ENCODE measurements around the gene PAK2.
"Not testable (repeated sequence)": the region's sequence is repeated elsewhere in the genome, so short reads cannot be mapped to it uniquely, and the experiment has no call there.

PAK2 gene

GRCh38 chr3:196812853-196813252, 73.2 kb downstream of the PAK2 start:
- DNase-seq (ENCODE audit: low read depth, low spot score), result no peak
- no peak for TF ChIP-seq CTCF (IDR thresholded peaks at IDR 0.05; ENCODE audit: low read depth, low read length)
- in situ Hi-C loops (cut with HindIII; ENCODE audit: low sequenced_read_pairs), result no loop called here

GRCh38 chr3:196813903-196814302, 74.2 kb downstream of the PAK2 start:
- no peak for DNase-seq (ENCODE audit: low read depth, low spot score)
- no peak for TF ChIP-seq CTCF (IDR thresholded peaks at IDR 0.05; ENCODE audit: low read depth, low read length)
- no peak overlapping the region for H3K4me3 ChIP-seq (ENCODE audit: low read depth, low read length)
- in situ Hi-C loops (cut with HindIII; ENCODE audit: low sequenced_read_pairs), result no loop called here

More at GRCh38 chr3:196812853-196813252, 73.2 kb downstream of the PAK2 start:
- H3K4me3 ChIP-seq (ENCODE audit: low read depth, low read length), result no peak overlapping the region

- no peak overlapping the region for H3K4me3 ChIP-seq (ENCODE audit: low read depth, low read length)
- TF ChIP-seq CTCF (IDR thresholded peaks at IDR 0.05; ENCODE audit: low read depth, low read length), result no peak
- peak; percentile 64 for DNase-seq (ENCODE audit: low read depth, low spot score)
- in situ Hi-C loops (cut with HindIII; ENCODE audit: low sequenced_read_pairs), result no loop called here
Observed at GRCh38 chr3:196821806-196822355, 82.2 kb downstream of the PAK2 start.

- DNase-seq (ENCODE audit: low read depth, low spot score); in situ Hi-C loops (cut with HindIII; ENCODE audit: low sequenced_read_pairs): not testable (repeated sequence)
Observed at GRCh38 chr3:196829651-196830050, 90.0 kb downstream of the PAK2 start.

DNA sequence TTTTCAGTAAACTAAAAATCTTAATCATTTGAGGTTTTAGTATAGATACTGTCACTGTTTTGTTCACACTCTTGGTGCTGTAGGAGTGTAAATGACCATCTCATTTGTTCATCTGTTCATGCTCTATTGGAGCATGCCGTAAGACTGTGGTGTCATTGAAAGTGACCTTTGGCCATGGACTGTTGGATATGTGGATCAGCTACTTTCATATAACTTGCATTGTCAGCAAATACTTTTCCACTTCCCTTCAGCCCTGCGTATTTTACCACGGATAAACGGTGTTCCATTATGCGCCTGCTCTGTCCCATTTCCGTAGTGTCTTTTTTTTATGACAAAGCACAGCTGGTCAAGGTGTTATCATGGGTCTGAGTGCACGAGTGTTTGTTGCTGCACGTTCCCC, 95.4 kb downstream of the PAK2 start:
- no peak for TF ChIP-seq CTCF (IDR thresholded peaks at IDR 0.05; ENCODE audit: low read depth, low read length)
- in situ Hi-C loops (cut with HindIII; ENCODE audit: low sequenced_read_pairs), result no loop called here
- no peak overlapping the region for H3K4me3 ChIP-seq (ENCODE audit: low read depth, low read length)
- DNase-seq (ENCODE audit: low read depth, low spot score), result no peak

More at GRCh38 chr3:196829651-196830050, 90.0 kb downstream of the PAK2 start:
- not testable (repeated sequence) for H3K4me3 ChIP-seq (ENCODE audit: low read depth, low read length)

- DNase-seq (ENCODE audit: low read depth, low spot score); H3K4me3 ChIP-seq (ENCODE audit: low read depth, low read length); in situ Hi-C loops (cut with HindIII; ENCODE audit: low sequenced_read_pairs): not testable (repeated sequence)
Observed at GRCh38 chr3:196836626-196837025, 97.0 kb downstream of the PAK2 start.

DNA sequence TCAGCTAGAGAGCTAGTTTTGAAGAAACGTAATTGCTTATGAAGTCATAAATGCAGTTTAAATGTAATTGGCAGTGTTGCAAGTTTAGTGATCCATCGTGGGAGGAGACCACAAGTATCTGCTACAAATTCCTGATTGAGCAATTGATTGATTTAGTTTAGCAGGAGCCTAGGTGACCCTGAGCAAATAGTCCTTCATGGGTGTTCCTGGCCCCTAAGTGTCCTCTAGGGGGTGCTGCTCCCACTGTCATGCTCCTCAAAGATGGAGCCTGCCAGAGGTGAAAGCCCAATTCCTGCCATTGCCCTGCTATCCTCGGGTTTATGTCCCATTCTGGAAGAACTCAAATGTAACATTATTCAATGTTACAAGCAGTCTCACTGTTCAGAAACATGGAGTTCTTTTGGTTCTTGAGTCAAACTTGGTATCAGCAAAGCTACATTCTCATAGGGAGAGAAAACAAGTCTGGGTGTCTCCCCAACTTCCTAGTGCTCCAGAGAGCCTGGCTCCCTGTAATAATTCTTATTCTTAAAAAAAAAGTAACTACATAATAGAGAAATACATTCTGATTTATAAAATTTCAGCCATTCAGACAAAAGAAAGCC, 98.3 kb downstream of the PAK2 start:
- peak; percentile 77 for TF ChIP-seq CTCF (IDR thresholded peaks at IDR 0.05; ENCODE audit: low read depth, low read length)
- in situ Hi-C loops (cut with HindIII; ENCODE audit: low sequenced_read_pairs), result no loop called here
- DNase-seq (ENCODE audit: low read depth, low spot score), result peak; percentile 32
- no peak overlapping the region for H3K4me3 ChIP-seq (ENCODE audit: low read depth, low read length)

DNA sequence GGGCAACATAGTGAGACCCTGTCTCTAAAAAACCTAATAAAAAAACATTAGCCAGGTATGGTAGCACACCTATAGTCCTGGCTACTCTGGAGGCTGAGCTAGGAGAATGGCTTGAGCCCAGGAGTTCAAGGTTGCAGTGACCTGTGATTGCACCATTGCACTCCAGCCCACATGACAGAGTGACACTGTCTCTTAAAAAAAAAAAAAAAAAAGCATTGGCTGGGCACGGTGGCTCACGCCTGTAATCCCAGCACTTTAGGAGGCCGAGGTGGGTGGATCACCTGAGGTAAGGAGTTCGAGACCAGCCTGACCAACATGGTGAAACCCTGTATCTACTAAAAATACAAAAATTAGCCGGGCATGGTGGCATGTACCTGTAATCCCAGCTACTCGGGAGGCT, 99.7 kb downstream of the PAK2 start:
- in situ Hi-C loops (cut with HindIII; ENCODE audit: low sequenced_read_pairs); H3K4me3 ChIP-seq (ENCODE audit: low read depth, low read length); DNase-seq (ENCODE audit: low read depth, low spot score): not testable (repeated sequence)

All from astrocyte of the spinal cord (primary cell).